GM23338 (cell line): Measurements from ENCODE around the gene FAM117B.

Source experiments
- CREB1 ChIP-seq: fragments of 250-450 bp; sonication (Bioruptor Pico); IDR thresholded peaks from 2 replicates; pipeline ENCODE4 v1.5.0; 2020; ENCODE audit warnings: low read depth, mild to moderate bottlenecking, moderate library complexity
- CTCF ChIP-seq, 2 experiments: fragments of 200-600 bp in 1 of 2; sonication (generic) in 1 of 2; conservative IDR thresholded peaks; 2 replicates each; pipeline versions ENCODE4 v1.5.1 to v1.6.1; 2016 to 2017; ENCODE audit warnings: antibody characterized with exemption in 2 of 2, low read depth in 2 of 2, mild to moderate bottlenecking in 2 of 2, moderate library complexity in 1 of 2
- ETS1 ChIP-seq: IDR thresholded peaks from 2 replicates; pipeline ENCODE4 v1.6.1; 2016; ENCODE audit warnings: antibody characterized with exemption
- EZH2 ChIP-seq: fragments of 200-600 bp; sonication (generic); IDR thresholded peaks from one replicate; pipeline ENCODE4 v1.8.0; 2017; ENCODE audit warnings: antibody characterized with exemption, mild to moderate bottlenecking, low read depth; ENCODE audit not compliant: unreplicated experiment
- EZH2phosphoT487 ChIP-seq: fragments of 200-600 bp; sonication (generic); IDR thresholded peaks from one replicate; pipeline ENCODE4 v1.8.1; 2018; ENCODE audit warnings: antibody characterized with exemption; ENCODE audit not compliant: unreplicated experiment
- JUNB ChIP-seq: IDR thresholded peaks from one replicate; pipeline ENCODE4 v1.6.1; 2016; ENCODE audit warnings: antibody characterized with exemption; ENCODE audit not compliant: unreplicated experiment
- NANOG ChIP-seq: IDR thresholded peaks from 2 replicates; pipeline ENCODE4 v1.6.1; 2016; ENCODE audit warnings: antibody characterized with exemption, borderline replicate concordance
- POLR2AphosphoS5 ChIP-seq: IDR thresholded peaks from 2 replicates; pipeline ENCODE4 v1.6.1; 2016; ENCODE audit warnings: antibody characterized with exemption, low read depth
- REST ChIP-seq: IDR thresholded peaks from one replicate; pipeline ENCODE4 v1.6.1; 2018; ENCODE audit warnings: antibody characterized with exemption; ENCODE audit not compliant: unreplicated experiment
- STAT1 ChIP-seq: IDR thresholded peaks from one replicate; pipeline ENCODE4 v1.6.1; 2016; ENCODE audit warnings: antibody characterized with exemption; ENCODE audit not compliant: unreplicated experiment
- ZNF114 ChIP-seq: fragments of 250-450 bp; sonication (Bioruptor Pico); IDR thresholded peaks from 2 replicates; pipeline ENCODE4 v1.5.0; 2020; ENCODE audit warnings: mild to moderate bottlenecking, moderate library complexity
- ZNF331 ChIP-seq: fragments of 250-450 bp; sonication (Bioruptor Pico); IDR thresholded peaks from 2 replicates; pipeline ENCODE4 v1.5.0; 2020; ENCODE audit warnings: low read depth, mild to moderate bottlenecking, moderate library complexity
- ZNF462 ChIP-seq: fragments of 250-450 bp; sonication (Bioruptor Pico); IDR thresholded peaks from 2 replicates; pipeline ENCODE4 v1.5.0; 2020; ENCODE audit warnings: mild to moderate bottlenecking, moderate library complexity

GRCh38 chr2:202769201-202769600 is 134.4 kb downstream of the FAM117B start:
- no peak for TF ChIP-seq CREB1 (CRISPR knock-in tag)
- TF ChIP-seq POLR2AphosphoS5: no peak
- no peak for TF ChIP-seq CTCF (conservative IDR thresholded peaks at IDR 0.05; ENCODE audit: low read depth in 2 of 2)
- no peak for TF ChIP-seq EZH2phosphoT487
- no peak for TF ChIP-seq EZH2
- TF ChIP-seq REST: no peak
- no peak for TF ChIP-seq STAT1
- no peak for TF ChIP-seq NANOG
- no peak for TF ChIP-seq ZNF331
- TF ChIP-seq ZNF114: no peak
- TF ChIP-seq JUNB: no peak
- TF ChIP-seq ZNF462 (CRISPR knock-in tag): no peak
- TF ChIP-seq ETS1: no peak
